Keratinocyte (primary cell): ENCODE results near the gene SGK2. TPM values are rescaled to one million over a fixed set of nuclear protein-coding genes. Genes with fewer than 3 reads are reported as not detected.

Source experiments
- DNase-seq: peaks from one replicate; pipeline ENCODE4 v3.0.0-alpha.2; 2011; ENCODE audit warnings: low read depth, missing footprints, low spot score
- FAIRE-seq: peaks from 2 replicates; lab custom pipeline; 2011; peaks lifted over from hg19 to GRCh38; lab: Jason Lieb, UNC
- H2AFZ ChIP-seq: 2 replicates; pipeline ENCODE4 v1.6.0; 2012; ENCODE audit warnings: low read length, control low read depth, inconsistent platforms; ENCODE audit not compliant: control insufficient read depth
- H3K27ac ChIP-seq: 2 replicates; pipeline ENCODE4 v1.5.1; 2011; ENCODE audit warnings: low read length; ENCODE audit not compliant: control insufficient read depth, insufficient read depth
- H3K27me3 ChIP-seq: 3 replicates; pipeline ENCODE4 v1.6.0; 2011; ENCODE audit warnings: low read length; ENCODE audit not compliant: control insufficient read depth, insufficient read depth; ENCODE audit errors: extremely low read depth
- H3K36me3 ChIP-seq, 2 experiments: 2 replicates in 1 of 2; 3 replicates in 1 of 2; pipeline ENCODE4 v1.5.1; 2011; ENCODE audit warnings: low read length in 2 of 2, mild to moderate bottlenecking in 1 of 2; ENCODE audit not compliant: control insufficient read depth in 2 of 2, insufficient read depth in 2 of 2; ENCODE audit errors: extremely low read depth in 1 of 2
- H3K4me1 ChIP-seq: 3 replicates; pipeline ENCODE4 v1.5.1; 2011; ENCODE audit warnings: low read length; ENCODE audit not compliant: control insufficient read depth, insufficient read depth; ENCODE audit errors: extremely low read depth
- H3K4me2 ChIP-seq: 3 replicates; pipeline ENCODE4 v1.6.0; 2011; ENCODE audit warnings: low read depth, low read length; ENCODE audit not compliant: control insufficient read depth, insufficient read depth; ENCODE audit errors: extremely low read depth
- H3K4me3 ChIP-seq, 3 experiments: fragments of 200-600 bp in 1 of 3; sonication (generic) in 1 of 3; 2 replicates in 2 of 3; 3 replicates in 1 of 3; pipeline ENCODE4 v1.5.1; 2011 to 2016; ENCODE audit warnings: low read length in 3 of 3, mild to moderate bottlenecking in 3 of 3, control low read depth in 2 of 3, inconsistent platforms in 1 of 3, low read depth in 1 of 3, mixed read lengths in 1 of 3, mixed run types in 1 of 3, moderate library complexity in 1 of 3; ENCODE audit not compliant: control insufficient read depth in 2 of 3, insufficient read depth in 2 of 3; ENCODE audit errors: extremely low read depth in 1 of 3
- H3K79me2 ChIP-seq: 2 replicates; pipeline ENCODE4 v1.6.0; 2012; ENCODE audit warnings: low read length; ENCODE audit not compliant: control insufficient read depth, insufficient read depth
- H3K9ac ChIP-seq: 3 replicates; pipeline ENCODE4 v1.6.0; 2011; ENCODE audit warnings: low read length; ENCODE audit not compliant: control insufficient read depth, insufficient read depth; ENCODE audit errors: extremely low read depth
- H3K9me1 ChIP-seq: 3 replicates; pipeline ENCODE4 v1.6.0; 2011; ENCODE audit warnings: low read length; ENCODE audit not compliant: control insufficient read depth, insufficient read depth; ENCODE audit errors: extremely low read depth
- H3K9me3 ChIP-seq: 2 replicates; pipeline ENCODE4 v1.5.1; 2012; ENCODE audit warnings: low read depth, low read length; ENCODE audit not compliant: control insufficient read depth
- H4K20me1 ChIP-seq: 3 replicates; pipeline ENCODE4 v1.6.0; 2011; ENCODE audit warnings: low read length; ENCODE audit not compliant: control insufficient read depth, insufficient read depth; ENCODE audit errors: extremely low read depth
- EZH2 ChIP-seq: IDR thresholded peaks from one replicate; pipeline ENCODE4 v1.6.1; 2012; ENCODE audit warnings: inconsistent platforms, mild to moderate bottlenecking, low read length, moderate library complexity
- dilution Hi-C: fragments of 300-500 bp; cut with MboI; formaldehyde crosslinking; loops from one replicate; pipeline ENCODE4 v1.7.0; 2020; ENCODE audit warnings: low sequenced_read_pairs; ENCODE audit not compliant: extremely low pct_ligation_motif_present
- polyA plus RNA-seq, 5 experiments: library from polyadenylated mRNA; depleted of rRNA in 3 of 5; stranded (reverse) in 3 of 5; stranded (forward) in 1 of 5; unstranded in 1 of 5; fragments of >200 nt; gene quantifications; 1 replicate in 1 of 5; 2 replicates in 3 of 5; 3 replicates in 1 of 5; pipeline versions ENCODE4 v1.2.1 to v1.2.3, GENCODE V29; 2011 to 2012; ENCODE audit warnings: missing spikeins in 2 of 5, low read depth in 1 of 5, low replicate concordance in 1 of 5
- TF ChIP-seq, protein P1 (sequence below), 3 experiments: IDR thresholded peaks in 1 of 3; conservative IDR thresholded peaks in 1 of 3; optimal IDR thresholded peaks in 1 of 3; 2 replicates in 2 of 3; 3 replicates in 1 of 3; pipeline versions ENCODE3 to v1.5.1; 2011; ENCODE audit warnings: low read length in 3 of 3, mild to moderate bottlenecking in 3 of 3, moderate library complexity in 2 of 3, control low read depth in 1 of 3, inconsistent platforms in 1 of 3; ENCODE audit not compliant: insufficient read depth in 2 of 3; ENCODE audit errors: extremely low read depth in 1 of 3

SGK2 gene
- polyA plus RNA-seq, 1 donor (not counting 4 experiments of a cell fraction or from before 2014, with no cell fraction given) = 0.12 TPM

DNA sequence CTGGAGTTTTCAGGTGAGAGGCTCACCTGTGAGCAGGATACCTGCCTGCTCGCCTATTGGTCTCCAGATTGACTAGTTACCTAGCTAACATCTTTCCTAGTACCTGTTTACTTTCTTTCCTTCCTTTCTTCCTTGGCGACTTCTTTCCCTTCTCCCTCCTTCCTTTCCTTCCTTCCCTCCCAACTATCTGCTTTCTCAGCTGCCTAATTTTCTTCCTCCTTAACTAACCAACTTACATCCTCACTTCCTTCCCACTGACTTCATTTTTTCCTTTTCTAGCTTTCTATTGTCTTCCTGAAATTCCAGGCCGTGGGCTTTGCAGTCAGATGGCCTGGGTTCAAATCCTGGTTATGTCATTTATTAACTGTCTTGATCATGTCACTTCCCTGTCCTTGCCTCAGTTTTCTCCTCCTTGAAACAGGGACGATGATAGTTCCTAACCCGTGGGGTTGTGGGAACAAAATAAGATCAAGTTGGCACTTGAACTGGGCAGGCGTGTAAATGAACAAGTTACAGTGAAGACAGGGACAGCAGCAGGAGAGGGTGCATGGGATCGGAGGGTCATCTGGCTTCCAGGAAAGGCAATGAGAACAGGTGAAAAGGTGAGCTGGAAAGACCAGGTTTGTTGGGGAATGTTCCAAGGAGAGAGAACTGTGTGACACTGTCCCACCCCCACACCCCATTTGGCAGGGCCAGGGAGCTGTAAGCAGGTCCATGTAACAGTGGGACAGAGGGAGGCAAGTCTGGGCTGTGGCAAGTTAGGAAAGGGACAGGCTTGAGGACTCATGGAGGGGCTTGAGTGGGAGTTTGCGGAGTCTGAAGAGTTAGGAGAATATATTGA, 540 bp downstream of the SGK2 start:
- TF ChIP-seq, protein P1, sequence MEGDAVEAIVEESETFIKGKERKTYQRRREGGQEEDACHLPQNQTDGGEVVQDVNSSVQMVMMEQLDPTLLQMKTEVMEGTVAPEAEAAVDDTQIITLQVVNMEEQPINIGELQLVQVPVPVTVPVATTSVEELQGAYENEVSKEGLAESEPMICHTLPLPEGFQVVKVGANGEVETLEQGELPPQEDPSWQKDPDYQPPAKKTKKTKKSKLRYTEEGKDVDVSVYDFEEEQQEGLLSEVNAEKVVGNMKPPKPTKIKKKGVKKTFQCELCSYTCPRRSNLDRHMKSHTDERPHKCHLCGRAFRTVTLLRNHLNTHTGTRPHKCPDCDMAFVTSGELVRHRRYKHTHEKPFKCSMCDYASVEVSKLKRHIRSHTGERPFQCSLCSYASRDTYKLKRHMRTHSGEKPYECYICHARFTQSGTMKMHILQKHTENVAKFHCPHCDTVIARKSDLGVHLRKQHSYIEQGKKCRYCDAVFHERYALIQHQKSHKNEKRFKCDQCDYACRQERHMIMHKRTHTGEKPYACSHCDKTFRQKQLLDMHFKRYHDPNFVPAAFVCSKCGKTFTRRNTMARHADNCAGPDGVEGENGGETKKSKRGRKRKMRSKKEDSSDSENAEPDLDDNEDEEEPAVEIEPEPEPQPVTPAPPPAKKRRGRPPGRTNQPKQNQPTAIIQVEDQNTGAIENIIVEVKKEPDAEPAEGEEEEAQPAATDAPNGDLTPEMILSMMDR (optimal IDR thresholded peaks at IDR 0.05 in 1 of 3, IDR thresholded peaks at IDR 0.05 in 1 of 3, conservative IDR thresholded peaks at IDR 0.05 in 1 of 3; ENCODE audit: extremely low read depth in 1 of 3, insufficient read depth in 2 of 3, low read length in 3 of 3) = no peak
- TF ChIP-seq EZH2 = no peak
- no peak overlapping the region for H3K9ac ChIP-seq
- peaks cover 5% of the 10 kb centered on the region for H3K27me3 ChIP-seq
- no peaks in the 10 kb centered on the region for H4K20me1 ChIP-seq
- DNase-seq = no peak
- H3K4me2 ChIP-seq = no peak overlapping the region
- H3K4me3 ChIP-seq = no peak overlapping the region
- dilution Hi-C loops = no loop called here
- no peaks in the 10 kb centered on the region for H3K4me1 ChIP-seq
- H3K79me2 ChIP-seq = no peaks in the 10 kb centered on the region
- H3K9me3 ChIP-seq = no peaks in the 10 kb centered on the region
- no peak for FAIRE-seq
- no peaks in the 10 kb centered on the region for H3K9me1 ChIP-seq
- no peak overlapping the region for H3K27ac ChIP-seq
- H2AFZ ChIP-seq = no peak overlapping the region
- H3K36me3 ChIP-seq = no peaks in the 10 kb centered on the region

- dilution Hi-C loops = no loop called here
Observed at GRCh38 chr20:43560974-43561373, 2.1 kb downstream of the SGK2 start.

More at GRCh38 chr20:43560974-43561373, 2.1 kb downstream of the SGK2 start:
- no peaks in the 10 kb centered on the region for H3K9me1 ChIP-seq
- H3K4me3 ChIP-seq = no peak overlapping the region
- no peak overlapping the region for H3K9ac ChIP-seq
- FAIRE-seq (no peak), DNase-seq (no peak)
- TF ChIP-seq EZH2 = no peak
- TF ChIP-seq, protein P1 (optimal IDR thresholded peaks at IDR 0.05 in 1 of 3, IDR thresholded peaks at IDR 0.05 in 1 of 3, conservative IDR thresholded peaks at IDR 0.05 in 1 of 3; ENCODE audit: extremely low read depth in 1 of 3, insufficient read depth in 2 of 3, low read length in 3 of 3) = no peak
- H4K20me1 ChIP-seq = no peaks in the 10 kb centered on the region
- H3K4me2 ChIP-seq = no peak overlapping the region
- no peaks in the 10 kb centered on the region for H3K9me3 ChIP-seq
- H3K79me2 ChIP-seq = no peaks in the 10 kb centered on the region
- no peak overlapping the region for H2AFZ ChIP-seq
- no peaks in the 10 kb centered on the region for H3K4me1 ChIP-seq
- H3K27me3 ChIP-seq = peaks cover 5% of the 10 kb centered on the region
- H3K36me3 ChIP-seq = no peaks in the 10 kb centered on the region
- no peak overlapping the region for H3K27ac ChIP-seq
